SU-DHL-6 (cell line): ENCODE data around the gene KRT36.

Experiments used
- H2AFZ ChIP-seq: fragments of 200-600 bp; sonication (generic); 2 replicates; pipeline ENCODE4 v1.6.1; 2014; ENCODE audit warnings: low read depth, mild to moderate bottlenecking, moderate library complexity, mixed read lengths, antibody characterized with exemption, low read length; ENCODE audit not compliant: severe bottlenecking
- H3F3A ChIP-seq: fragments of 200-600 bp; shearing (Covaris generic); 2 replicates; pipeline ENCODE4 v1.6.0; 2016; ENCODE audit warnings: antibody characterized with exemption, mild to moderate bottlenecking; ENCODE audit not compliant: insufficient read depth
- H3K27ac ChIP-seq: fragments of 200-600 bp; sonication (generic); 2 replicates; pipeline ENCODE4 v1.5.1; 2016; ENCODE audit warnings: low read depth, mild to moderate bottlenecking, low read length, moderate library complexity, mixed read lengths
- H3K27me3 ChIP-seq: fragments of 200-600 bp; sonication (generic), shearing (Covaris generic); 2 replicates; pipeline ENCODE4 v1.6.0; 2014; ENCODE audit warnings: mild to moderate bottlenecking, low read length
- H3K36me3 ChIP-seq: fragments of 200-600 bp; sonication (generic); 2 replicates; pipeline ENCODE4 v1.6.1; 2014; ENCODE audit warnings: mild to moderate bottlenecking, low read length, mixed read lengths
- H3K4me2 ChIP-seq: fragments of 300-600, 200-600 bp; shearing (Covaris generic), sonication (generic); 2 replicates; pipeline ENCODE4 v1.6.0; 2014; ENCODE audit warnings: low read length, low read depth, mild to moderate bottlenecking; ENCODE audit not compliant: poor library complexity, severe bottlenecking
- H3K4me3 ChIP-seq: fragments of 200-600 bp; sonication (generic); 2 replicates; pipeline ENCODE4 v1.5.1; 2014; ENCODE audit warnings: antibody characterized with exemption, low read length, mild to moderate bottlenecking, mixed read lengths; ENCODE audit not compliant: insufficient read depth, poor library complexity, severe bottlenecking
- H3K79me2 ChIP-seq: fragments of 200-600 bp; sonication (generic); 2 replicates; pipeline ENCODE4 v1.6.1; 2014; ENCODE audit warnings: mild to moderate bottlenecking, low read length, moderate library complexity; ENCODE audit not compliant: insufficient read depth
- H3K9ac ChIP-seq: fragments of 200-600 bp; sonication (generic); 2 replicates; pipeline ENCODE4 v1.7.0; 2014; ENCODE audit warnings: mild to moderate bottlenecking, low read length
- H3K9me2 ChIP-seq: fragments of 200-600 bp; sonication (generic); replicated peaks from 2 replicates; pipeline ENCODE4 v1.6.1; 2014; ENCODE audit warnings: low read length; ENCODE audit not compliant: insufficient read depth
- H3K9me3 ChIP-seq: fragments of 200-600 bp; sonication (generic); 2 replicates; pipeline ENCODE4 v1.6.1; 2014; ENCODE audit warnings: low read length, mixed read lengths; ENCODE audit not compliant: insufficient read depth
- H4K20me1 ChIP-seq: fragments of 200-600 bp; sonication (generic); 2 replicates; pipeline ENCODE4 v1.6.1; 2014; ENCODE audit warnings: low read depth, mild to moderate bottlenecking, antibody characterized with exemption, low read length, moderate library complexity, mixed read lengths
- EZH2phosphoT487 ChIP-seq: fragments of 200-600 bp; sonication (generic), shearing (Covaris generic); conservative IDR thresholded peaks from 2 replicates; pipeline ENCODE4 v1.6.1; 2018; ENCODE audit warnings: mild to moderate bottlenecking, antibody characterized with exemption, low read length, moderate library complexity, mixed read lengths
- TF ChIP-seq, protein P1 (sequence below): fragments of 200-600 bp; sonication (generic); IDR thresholded peaks from one replicate; pipeline ENCODE4 v1.5.1; 2017; ENCODE audit warnings: antibody characterized with exemption, mild to moderate bottlenecking, low read length, moderate library complexity; ENCODE audit not compliant: insufficient read depth, poor library complexity, severe bottlenecking

KRT36 gene

DNA sequence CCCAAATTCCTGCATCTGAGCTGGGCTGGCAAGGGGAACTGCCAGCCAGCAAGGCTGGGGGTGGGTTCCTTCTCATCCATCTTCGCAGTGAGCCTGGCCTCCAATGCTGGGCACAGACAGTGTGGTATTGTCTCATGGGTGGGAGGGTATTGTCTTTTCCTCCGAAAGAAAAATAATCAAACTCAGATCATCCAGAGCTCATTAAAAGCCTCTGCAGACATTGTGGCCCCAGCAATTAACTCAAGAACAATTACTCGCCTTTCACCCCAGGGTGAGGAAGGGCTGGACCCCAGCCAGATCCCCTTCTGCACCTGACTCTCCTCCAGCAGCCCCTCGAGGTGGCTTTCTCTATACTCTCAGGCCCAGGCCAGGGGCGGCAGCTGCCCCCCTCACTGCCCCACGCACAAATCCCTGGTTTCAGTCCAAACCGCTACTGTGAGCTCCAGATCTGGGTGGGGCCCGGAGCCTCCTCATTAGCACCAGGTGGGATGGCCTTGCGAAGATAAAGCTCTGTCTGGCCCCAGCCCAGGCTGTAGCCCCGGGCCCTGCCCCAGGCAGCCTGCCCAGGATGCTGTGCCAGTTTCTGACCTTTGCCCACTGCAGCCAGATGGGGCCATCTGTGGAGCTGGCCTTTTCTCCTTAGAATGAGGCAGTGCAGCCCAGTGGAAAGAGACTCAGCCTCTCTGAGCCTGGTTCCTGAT, 31.3 kb upstream of the KRT36 start:
- Histone ChIP-seq H3K4me2 (no peak overlapping the region), H3K4me3 (no peak overlapping the region), H3K9me3 (no peaks in the 10 kb centered on the region), H2AFZ (no peak overlapping the region), H3K27ac (no peak overlapping the region), H3K36me3 (no peaks in the 10 kb centered on the region), H3K9me2 (no peaks in the 10 kb centered on the region), H4K20me1 (no peaks in the 10 kb centered on the region), H3K27me3 (no peaks in the 10 kb centered on the region), H3F3A (no peaks in the 10 kb centered on the region), H3K9ac (no peak overlapping the region), H3K79me2 (no peaks in the 10 kb centered on the region)
- TF ChIP-seq, protein P1, sequence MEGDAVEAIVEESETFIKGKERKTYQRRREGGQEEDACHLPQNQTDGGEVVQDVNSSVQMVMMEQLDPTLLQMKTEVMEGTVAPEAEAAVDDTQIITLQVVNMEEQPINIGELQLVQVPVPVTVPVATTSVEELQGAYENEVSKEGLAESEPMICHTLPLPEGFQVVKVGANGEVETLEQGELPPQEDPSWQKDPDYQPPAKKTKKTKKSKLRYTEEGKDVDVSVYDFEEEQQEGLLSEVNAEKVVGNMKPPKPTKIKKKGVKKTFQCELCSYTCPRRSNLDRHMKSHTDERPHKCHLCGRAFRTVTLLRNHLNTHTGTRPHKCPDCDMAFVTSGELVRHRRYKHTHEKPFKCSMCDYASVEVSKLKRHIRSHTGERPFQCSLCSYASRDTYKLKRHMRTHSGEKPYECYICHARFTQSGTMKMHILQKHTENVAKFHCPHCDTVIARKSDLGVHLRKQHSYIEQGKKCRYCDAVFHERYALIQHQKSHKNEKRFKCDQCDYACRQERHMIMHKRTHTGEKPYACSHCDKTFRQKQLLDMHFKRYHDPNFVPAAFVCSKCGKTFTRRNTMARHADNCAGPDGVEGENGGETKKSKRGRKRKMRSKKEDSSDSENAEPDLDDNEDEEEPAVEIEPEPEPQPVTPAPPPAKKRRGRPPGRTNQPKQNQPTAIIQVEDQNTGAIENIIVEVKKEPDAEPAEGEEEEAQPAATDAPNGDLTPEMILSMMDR: no peak

DNA sequence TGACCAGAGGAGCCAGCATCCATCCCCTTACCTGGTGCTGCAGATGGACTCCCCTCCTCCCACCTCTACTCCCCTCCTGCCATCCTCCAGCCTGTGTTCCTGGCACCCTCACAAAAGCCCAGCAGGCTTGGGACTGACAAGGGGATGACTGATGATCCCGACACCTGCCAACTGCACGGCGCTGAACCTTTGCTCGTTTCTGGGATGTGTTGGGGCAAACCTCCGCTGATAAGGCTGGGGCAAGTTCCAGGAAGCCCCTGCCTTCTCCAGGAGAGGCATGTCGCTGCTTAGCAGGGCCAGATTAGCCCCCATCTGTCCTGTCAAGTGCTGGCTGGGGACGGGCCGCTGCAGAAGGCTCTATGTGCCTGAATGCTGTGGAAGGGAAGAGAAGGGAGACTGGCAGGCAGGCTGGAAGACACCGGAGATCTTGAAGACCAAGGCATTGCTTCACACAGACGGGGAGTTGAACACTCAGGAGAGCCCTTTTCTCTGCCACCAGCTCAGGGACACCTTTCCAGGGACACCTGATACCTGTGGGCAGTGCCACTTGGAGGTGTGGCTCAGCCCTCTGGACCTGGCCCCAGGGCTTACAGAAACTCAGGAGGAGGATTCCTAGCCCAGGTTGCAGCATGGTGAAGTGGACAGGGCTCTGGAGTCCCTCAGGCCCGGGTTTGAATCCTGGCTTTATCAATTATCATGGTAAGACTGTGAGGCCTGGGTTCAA, 30.0 kb upstream of the KRT36 start:
- no peaks in the 10 kb centered on the region for H4K20me1 ChIP-seq
- no peak overlapping the region for H3K4me2 ChIP-seq
- no peak for TF ChIP-seq EZH2phosphoT487
- TF ChIP-seq, protein P1: no peak
- no peaks in the 10 kb centered on the region for H3K79me2 ChIP-seq
- no peak overlapping the region for H3K9ac ChIP-seq
- no peaks in the 10 kb centered on the region for H3K27me3 ChIP-seq
- H3K9me3 ChIP-seq: no peaks in the 10 kb centered on the region
- H3F3A ChIP-seq: no peaks in the 10 kb centered on the region
- no peaks in the 10 kb centered on the region for H3K36me3 ChIP-seq
- no peak overlapping the region for H3K27ac ChIP-seq
- no peaks in the 10 kb centered on the region for H3K9me2 ChIP-seq
- H3K4me3 ChIP-seq: no peak overlapping the region
- H2AFZ ChIP-seq: no peak overlapping the region

DNA sequence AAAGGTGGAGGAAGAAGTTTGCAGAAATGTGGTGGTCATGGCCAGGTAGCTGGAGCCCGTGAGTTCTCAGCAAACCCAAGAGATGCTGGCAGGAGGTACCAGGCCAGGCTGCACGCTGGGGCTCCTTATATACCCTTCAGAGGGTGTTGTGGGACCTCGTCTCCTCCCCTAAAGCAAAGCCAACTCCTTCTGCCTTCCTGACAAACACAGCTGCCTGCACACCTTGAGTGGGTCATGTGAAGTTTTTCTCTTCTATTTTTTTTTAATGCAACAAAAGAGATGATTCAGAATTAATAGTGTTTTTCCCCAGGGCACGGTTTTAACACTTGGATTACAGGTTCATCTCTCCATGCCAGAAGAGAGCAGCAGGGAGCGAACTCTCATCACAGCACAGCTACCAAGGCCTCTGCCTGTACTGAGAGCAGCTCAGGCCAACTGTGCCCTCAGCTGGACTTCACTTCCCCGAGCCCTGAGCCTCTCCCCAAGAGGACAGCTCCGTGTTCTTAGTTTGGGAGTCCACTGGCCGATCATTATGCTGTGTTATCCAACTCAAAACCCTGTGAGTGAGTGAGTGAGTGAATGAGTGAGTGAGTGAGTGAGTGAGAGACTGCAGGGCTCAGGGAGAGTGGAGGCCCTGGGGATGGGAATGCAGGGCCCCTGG, 29.2 kb upstream of the KRT36 start, which contains the start of gene KRT15:
Gene KRT15 (minus strand): TSS at position 102 of the 661 bp plus-strand sequence. CDS start 63 bp downstream, at position 39.
- no peaks in the 10 kb centered on the region for H3K27me3 ChIP-seq
- H3K79me2 ChIP-seq: no peaks in the 10 kb centered on the region
- H3K4me3 ChIP-seq: no peak within 1 kb of the TSS
- H3K9me2 ChIP-seq: no peaks in the 10 kb centered on the region
- H3K4me2 ChIP-seq: no peak within 1 kb of the TSS
- H3K9me3 ChIP-seq: no peaks in the 10 kb centered on the region
- no peak within 1 kb of the TSS for H3K9ac ChIP-seq
- no peaks in the 10 kb centered on the region for H4K20me1 ChIP-seq
- no peaks in the 10 kb centered on the region for H3F3A ChIP-seq
- no peak within 1 kb of the TSS for H3K27ac ChIP-seq
- TF ChIP-seq, protein P1: no peak
- TF ChIP-seq EZH2phosphoT487: no peak
- H3K36me3 ChIP-seq: no peaks in the 10 kb centered on the region
- no peak within 1 kb of the TSS for H2AFZ ChIP-seq
